ENCODE data around the gene BNC2. TPM values are rescaled to one million over a fixed set of nuclear protein-coding genes. Genes with fewer than 3 reads are reported as not detected.

The BNC2 gene
- total RNA-seq, 2 experiments from 2014 or later, result not detected

GRCh38 chr9:16515879-16516301, 354.6 kb downstream of the BNC2 start:
- ChIA-PET POLR2A (interaction anchor here (0.6 to 0.7 kb wide), 2 partner anchors 16 to 210 kb away, joined by 3 read pairs; no protein-coding TSS in a partner anchor), CTCF (ENCODE audit: unreplicated experiment) (no interaction called here)
- intact Hi-C loops (cut with micrococcal nuclease; ENCODE audit: unreplicated experiment), result no loop called here
- H3K4me1 ChIP-seq (ENCODE audit: insufficient read depth, low read length, poor library complexity, severe bottlenecking), result no peaks in the 10 kb centered on the region
- TF ChIP-seq, protein P1, sequence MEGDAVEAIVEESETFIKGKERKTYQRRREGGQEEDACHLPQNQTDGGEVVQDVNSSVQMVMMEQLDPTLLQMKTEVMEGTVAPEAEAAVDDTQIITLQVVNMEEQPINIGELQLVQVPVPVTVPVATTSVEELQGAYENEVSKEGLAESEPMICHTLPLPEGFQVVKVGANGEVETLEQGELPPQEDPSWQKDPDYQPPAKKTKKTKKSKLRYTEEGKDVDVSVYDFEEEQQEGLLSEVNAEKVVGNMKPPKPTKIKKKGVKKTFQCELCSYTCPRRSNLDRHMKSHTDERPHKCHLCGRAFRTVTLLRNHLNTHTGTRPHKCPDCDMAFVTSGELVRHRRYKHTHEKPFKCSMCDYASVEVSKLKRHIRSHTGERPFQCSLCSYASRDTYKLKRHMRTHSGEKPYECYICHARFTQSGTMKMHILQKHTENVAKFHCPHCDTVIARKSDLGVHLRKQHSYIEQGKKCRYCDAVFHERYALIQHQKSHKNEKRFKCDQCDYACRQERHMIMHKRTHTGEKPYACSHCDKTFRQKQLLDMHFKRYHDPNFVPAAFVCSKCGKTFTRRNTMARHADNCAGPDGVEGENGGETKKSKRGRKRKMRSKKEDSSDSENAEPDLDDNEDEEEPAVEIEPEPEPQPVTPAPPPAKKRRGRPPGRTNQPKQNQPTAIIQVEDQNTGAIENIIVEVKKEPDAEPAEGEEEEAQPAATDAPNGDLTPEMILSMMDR (conservative IDR thresholded peaks at IDR 0.05; ENCODE audit: low read length), result no peak
- no peak for TF ChIP-seq EZH2phosphoT487 (IDR thresholded peaks at IDR 0.05; ENCODE audit: borderline replicate concordance, low read depth, low read length)
- DNase-seq (ENCODE audit: low spot score), result no peak
- H3K27ac ChIP-seq (ENCODE audit: low read depth, low read length, poor library complexity, severe bottlenecking), result no peak overlapping the region
- H3K4me3 ChIP-seq (ENCODE audit: low read depth, low read length, poor library complexity, severe bottlenecking), result no peak overlapping the region
- no peaks in the 10 kb centered on the region for H3K36me3 ChIP-seq (ENCODE audit: insufficient read depth, low read length)
- no peaks in the 10 kb centered on the region for H4K20me1 ChIP-seq (ENCODE audit: insufficient read depth, low read length)
- no peaks in the 10 kb centered on the region for H3K9me2 ChIP-seq (ENCODE audit: insufficient read depth, low read length)
- no peak overlapping the region for H2AFZ ChIP-seq (ENCODE audit: low read length)
- no peaks in the 10 kb centered on the region for H3K9me3 ChIP-seq (ENCODE audit: low read length)
- no peaks in the 10 kb centered on the region for H3K79me2 ChIP-seq (ENCODE audit: insufficient read depth, low read depth, low read length)
- no TSS peak for BruUV-seq (replicated peaks)
- no peak overlapping the region for H3K4me2 ChIP-seq (ENCODE audit: low read length)

- H3K4me1 ChIP-seq (ENCODE audit: insufficient read depth, low read length, poor library complexity, severe bottlenecking), result no peaks in the 10 kb centered on the region
- no peak for DNase-seq (ENCODE audit: low spot score)
- H3K9me3 ChIP-seq (ENCODE audit: low read length), result no peaks in the 10 kb centered on the region
- H2AFZ ChIP-seq (ENCODE audit: low read length), result no peak overlapping the region
- no peaks in the 10 kb centered on the region for H3K9me2 ChIP-seq (ENCODE audit: insufficient read depth, low read length)
- ChIA-PET CTCF (ENCODE audit: unreplicated experiment) (no interaction called here), POLR2A (interaction anchor here (0.7 kb wide), 1 partner anchor 209 kb away, joined by 3 read pairs; no protein-coding TSS in a partner anchor)
- H3K4me2 ChIP-seq (ENCODE audit: low read length), result no peak overlapping the region
- intact Hi-C loops (cut with micrococcal nuclease; ENCODE audit: unreplicated experiment), result no loop called here
- no peak overlapping the region for H3K4me3 ChIP-seq (ENCODE audit: low read depth, low read length, poor library complexity, severe bottlenecking)
- H3K27ac ChIP-seq (ENCODE audit: low read depth, low read length, poor library complexity, severe bottlenecking), result no peak overlapping the region
- BruUV-seq (replicated peaks), result no TSS peak
- H4K20me1 ChIP-seq (ENCODE audit: insufficient read depth, low read length), result no peaks in the 10 kb centered on the region
- no peak for TF ChIP-seq EZH2phosphoT487 (IDR thresholded peaks at IDR 0.05; ENCODE audit: borderline replicate concordance, low read depth, low read length)
- TF ChIP-seq, protein P1 (conservative IDR thresholded peaks at IDR 0.05; ENCODE audit: low read length), result no peak
- no peaks in the 10 kb centered on the region for H3K36me3 ChIP-seq (ENCODE audit: insufficient read depth, low read length)
- H3K79me2 ChIP-seq (ENCODE audit: insufficient read depth, low read depth, low read length), result no peaks in the 10 kb centered on the region
Observed at GRCh38 chr9:16515207-16515606, 355.3 kb downstream of the BNC2 start.

GRCh38 chr9:16514131-16514530, 356.3 kb downstream of the BNC2 start:
- no peak for DNase-seq (ENCODE audit: low spot score)
- Histone ChIP-seq H2AFZ (ENCODE audit: low read length) (no peak overlapping the region), H3K36me3 (ENCODE audit: insufficient read depth, low read length) (no peaks in the 10 kb centered on the region), H3K27ac (ENCODE audit: low read depth, low read length, poor library complexity, severe bottlenecking) (no peak overlapping the region), H3K4me1 (ENCODE audit: insufficient read depth, low read length, poor library complexity, severe bottlenecking) (no peaks in the 10 kb centered on the region), H3K4me2 (ENCODE audit: low read length) (no peak overlapping the region), H3K79me2 (ENCODE audit: insufficient read depth, low read depth, low read length) (no peaks in the 10 kb centered on the region), H3K4me3 (ENCODE audit: low read depth, low read length, poor library complexity, severe bottlenecking) (no peak overlapping the region), H3K9me2 (ENCODE audit: insufficient read depth, low read length) (no peaks in the 10 kb centered on the region), H3K9me3 (ENCODE audit: low read length) (no peaks in the 10 kb centered on the region), H4K20me1 (ENCODE audit: insufficient read depth, low read length) (no peaks in the 10 kb centered on the region)
- ChIA-PET POLR2A (interaction anchor here (0.5 kb wide), 1 partner anchor 650 kb away, joined by 3 read pairs; no protein-coding TSS in a partner anchor), CTCF (ENCODE audit: unreplicated experiment) (no interaction called here)
- TF ChIP-seq, protein P1 (conservative IDR thresholded peaks at IDR 0.05; ENCODE audit: low read length), result no peak
- no peak for TF ChIP-seq EZH2phosphoT487 (IDR thresholded peaks at IDR 0.05; ENCODE audit: borderline replicate concordance, low read depth, low read length)
- intact Hi-C loops (cut with micrococcal nuclease; ENCODE audit: unreplicated experiment), result no loop called here
- BruUV-seq (replicated peaks), result no TSS peak

Data from OCI-LY7 (cell line).